ENCODE results near the gene ABLIM2. TPM values are rescaled to one million over a fixed set of nuclear protein-coding genes. Genes with fewer than 3 reads are reported as not detected.

ABLIM2 gene
- under 0.01 TPM for total RNA-seq

- DNase-seq (ENCODE audit: low read depth in 2 of 3, low spot score in 2 of 3) = peak; percentile 98
Measured at GRCh38 chr4:8158710-8159536, at the start of gene ABLIM2. ABLIM2 (minus strand) TSS chr4:8158813; CDS start chr4:8158689, 124 bp downstream.

- no peak for DNase-seq (ENCODE audit: low read depth in 2 of 3, low spot score in 2 of 3)
Measured at GRCh38 chr4:8207314-8207713, 48.7 kb upstream of the ABLIM2 start.

DNA sequence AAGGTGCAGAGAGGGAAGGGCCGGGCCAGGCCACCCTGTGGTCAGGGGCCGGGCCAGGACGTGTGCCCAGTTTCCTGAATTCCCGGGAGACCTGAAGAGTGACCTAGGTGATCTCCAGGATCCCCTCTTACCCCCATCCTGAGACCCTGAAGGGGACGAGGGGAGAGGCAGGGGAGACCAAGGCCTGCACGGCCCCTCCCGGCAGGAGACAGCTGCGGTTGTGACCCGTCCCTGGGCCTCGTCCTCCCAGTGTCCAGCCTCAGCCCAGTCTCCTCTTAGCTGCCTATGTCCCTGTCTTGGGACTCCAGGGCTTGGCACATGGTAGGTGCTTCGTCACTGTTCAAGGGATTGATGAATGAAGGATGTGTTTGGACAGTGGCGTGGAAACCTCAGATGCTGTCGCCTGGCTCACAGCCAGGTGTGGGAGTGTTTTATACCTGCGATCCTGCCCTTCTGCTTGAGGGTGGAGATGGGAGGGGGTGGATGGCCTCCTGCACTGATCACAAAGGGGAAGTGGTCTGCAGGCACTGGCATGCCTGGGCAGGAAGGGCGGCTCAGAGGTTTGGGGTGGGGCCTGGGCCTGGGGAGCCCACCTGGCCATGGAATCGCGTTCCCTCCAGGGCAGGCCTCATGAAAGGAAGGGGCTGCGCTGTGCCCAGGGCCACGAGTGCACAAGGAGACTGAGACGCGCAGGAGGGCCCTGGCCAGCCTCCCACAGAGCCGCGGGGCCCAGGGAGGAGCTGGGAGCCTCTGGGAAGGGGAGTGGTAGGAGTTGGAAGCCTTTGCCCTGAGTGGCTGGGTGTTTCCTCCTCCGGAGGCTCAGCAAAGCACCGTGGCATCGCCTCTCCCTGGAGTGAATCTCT lies 47.4 kb upstream of the ABLIM2 start:
- peak in 2 of 3 donors; percentile 78 to 87 for DNase-seq (ENCODE audit: low read depth in 2 of 3, low spot score in 2 of 3)

GRCh38 chr4:8205241-8205707 lies 46.7 kb upstream of the ABLIM2 start:
- DNase-seq (ENCODE audit: low read depth in 2 of 3, low spot score in 2 of 3) = peak in 2 of 3 donors; percentile 65 to 72

DNA sequence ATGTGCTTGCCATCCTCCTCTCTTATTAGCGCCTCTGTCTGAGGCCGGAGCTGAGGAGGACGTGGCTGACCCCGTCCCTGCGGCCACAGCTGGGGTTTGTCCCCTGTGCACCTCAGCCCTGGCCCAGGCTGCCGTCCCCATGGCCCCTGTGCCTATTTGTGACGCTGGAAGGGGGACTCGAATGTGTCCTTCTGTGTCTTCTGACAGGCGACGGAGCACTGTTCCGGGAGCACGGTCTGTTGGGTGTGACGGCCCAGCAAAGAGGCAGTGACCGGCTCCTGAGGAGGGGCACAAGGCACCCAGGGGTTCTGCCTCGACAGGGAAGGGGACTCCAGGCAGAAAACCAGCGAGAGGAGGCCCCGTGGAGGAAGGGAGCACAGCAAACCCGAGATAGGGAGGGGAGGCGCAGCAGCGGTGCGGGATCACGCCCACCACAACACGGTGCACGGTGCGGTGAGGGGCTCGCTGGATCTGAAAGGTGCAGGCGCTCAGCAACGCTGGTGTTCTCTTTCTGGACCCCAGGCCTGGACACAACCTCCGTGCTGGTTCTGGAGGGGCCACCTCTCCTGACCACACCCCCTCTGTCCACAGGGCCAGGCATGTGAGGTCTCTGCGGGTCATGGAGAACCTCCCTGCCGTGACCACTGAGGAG lies 46.1 kb upstream of the ABLIM2 start:
- no peak for DNase-seq (ENCODE audit: low read depth in 2 of 3, low spot score in 2 of 3)

- no peak for DNase-seq (ENCODE audit: low read depth in 2 of 3, low spot score in 2 of 3)
Measured at GRCh38 chr4:8203817-8204216, 45.2 kb upstream of the ABLIM2 start.

DNA sequence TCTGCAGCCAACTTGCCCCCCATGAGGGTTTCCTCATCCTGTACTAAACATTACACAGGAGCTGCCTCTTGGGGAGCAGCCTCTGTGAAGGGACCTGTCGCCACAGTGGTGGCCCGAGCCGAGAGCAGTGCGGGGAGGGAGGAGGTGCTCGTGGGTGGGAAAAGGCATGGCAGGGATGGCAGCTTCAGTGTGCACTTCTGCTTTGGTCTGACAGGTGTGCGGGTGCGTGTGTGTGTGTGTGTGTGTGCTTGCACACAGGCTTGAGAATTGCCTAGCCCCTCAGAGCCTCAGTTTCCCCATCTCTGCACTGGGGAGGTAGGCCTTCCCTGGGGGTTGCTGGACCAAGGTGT lies 44.4 kb upstream of the ABLIM2 start:
- DNase-seq (ENCODE audit: low read depth in 2 of 3, low spot score in 2 of 3) = no peak

DNA sequence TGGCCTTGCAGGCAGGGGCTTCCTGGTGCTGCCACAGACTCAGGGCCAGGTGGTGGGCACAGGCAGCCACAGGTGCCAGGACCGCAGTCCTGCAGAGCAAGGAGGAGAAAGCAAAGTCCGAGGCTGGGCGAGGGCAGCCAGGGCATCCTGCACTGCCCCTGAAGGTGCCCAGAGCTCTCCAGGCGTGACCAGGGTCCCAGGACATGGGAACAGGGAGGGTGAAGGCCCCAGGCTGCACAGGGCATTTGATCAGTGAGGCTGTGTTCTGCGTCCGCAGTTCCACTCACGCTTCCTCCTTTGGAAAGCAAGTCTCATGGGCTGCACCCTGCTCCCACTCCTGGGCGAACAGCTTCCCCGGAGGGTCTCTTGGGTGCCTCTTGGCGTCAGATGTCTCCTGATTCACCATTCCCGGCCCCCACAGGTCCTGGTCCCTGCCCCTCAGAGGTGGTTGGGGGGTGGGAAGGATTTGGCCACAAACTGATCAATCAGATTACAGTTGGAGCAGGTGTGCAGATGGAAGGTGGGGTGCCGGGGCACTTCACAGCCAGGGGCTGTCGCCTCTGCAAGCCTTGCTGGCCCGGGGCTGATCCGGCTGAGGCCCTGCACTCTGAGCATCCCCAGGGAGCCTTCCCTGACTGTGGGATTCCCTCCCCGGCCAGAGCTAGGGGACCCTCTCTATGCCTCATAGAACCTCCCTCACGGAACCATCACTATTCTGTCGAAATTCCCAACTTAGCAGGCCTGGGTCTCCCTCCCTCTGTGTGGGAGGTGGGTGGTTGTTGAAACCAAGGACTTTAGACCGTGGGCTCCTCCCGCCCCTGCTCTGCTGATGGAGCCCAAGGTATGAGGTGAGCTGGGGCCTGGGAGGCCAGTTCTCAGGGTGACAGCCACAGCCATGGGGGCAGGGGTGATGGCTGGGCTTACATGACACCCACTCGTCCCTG lies 43.8 kb upstream of the ABLIM2 start:
- DNase-seq (ENCODE audit: low read depth in 2 of 3, low spot score in 2 of 3) = no peak

DNA sequence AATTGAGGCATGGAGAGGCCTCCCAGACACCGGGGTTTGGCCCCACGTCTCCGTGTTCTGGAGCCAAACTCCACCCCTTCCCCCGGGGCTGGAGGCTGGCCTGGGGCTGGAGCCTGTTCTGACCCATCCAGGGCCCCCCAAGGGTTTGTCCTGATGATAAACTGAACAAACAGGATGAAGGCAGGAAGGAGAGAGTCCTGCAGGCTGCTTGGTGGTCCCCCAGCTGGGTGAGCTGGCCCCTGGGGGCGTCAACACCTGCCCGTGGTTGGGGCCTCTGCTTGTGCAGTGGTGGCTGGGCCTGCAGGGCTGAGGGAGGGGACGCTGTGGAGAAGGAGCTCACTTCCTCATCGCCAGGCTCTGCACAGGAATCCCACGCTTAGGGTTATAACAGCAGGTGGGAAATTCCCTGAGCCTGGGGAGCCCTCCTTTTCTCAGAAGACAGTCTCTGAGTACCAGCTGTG lies 42.7 kb upstream of the ABLIM2 start:
- peak in 2 of 3 donors; percentile 76 to 78 for DNase-seq (ENCODE audit: low read depth in 2 of 3, low spot score in 2 of 3)

DNA sequence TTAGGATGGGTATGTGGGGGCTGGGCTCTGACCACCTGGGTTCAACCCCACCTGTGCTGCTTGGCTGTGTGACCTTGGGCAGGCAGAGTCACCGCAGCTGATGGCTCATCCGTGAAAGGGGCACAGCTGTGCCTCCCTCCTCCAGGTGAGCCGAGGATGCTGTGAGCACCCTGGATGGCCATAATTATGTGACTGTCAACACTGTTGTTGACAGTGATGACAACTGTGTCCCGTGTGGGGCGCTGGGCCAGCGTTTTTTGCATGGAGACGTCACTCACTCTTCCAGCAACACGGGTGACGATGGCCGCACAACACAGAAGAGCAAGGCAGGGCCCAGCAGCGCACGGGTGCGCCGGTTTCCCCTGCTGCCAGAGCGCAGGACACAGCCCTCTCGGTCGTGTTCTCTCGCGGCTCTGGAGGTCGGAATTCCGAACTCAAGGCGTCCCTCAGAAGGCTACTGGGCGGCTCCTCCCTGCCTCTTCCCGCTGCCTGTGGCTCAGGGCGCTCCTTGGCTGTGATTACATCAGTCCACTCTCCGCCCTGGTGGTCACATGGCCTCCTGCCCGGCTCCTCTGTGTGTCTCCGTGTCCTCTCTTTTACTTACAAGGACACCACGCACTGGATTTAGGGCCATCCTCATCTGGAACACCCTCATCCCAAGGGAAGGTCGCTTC lies 41.8 kb upstream of the ABLIM2 start:
- peak in 1 of 3 donors; percentile 28 for DNase-seq (ENCODE audit: low read depth in 2 of 3, low spot score in 2 of 3)

- DNase-seq (ENCODE audit: low read depth in 2 of 3, low spot score in 2 of 3) = peak in 1 of 3 donors; percentile 29
Measured at GRCh38 chr4:8199594-8200301, 41.1 kb upstream of the ABLIM2 start.

GRCh38 chr4:8198906-8199593 lies 40.4 kb upstream of the ABLIM2 start, which contains the start of gene SH3TC1:
SH3TC1 (plus strand) TSS chr4:8199290; CDS start chr4:8205195, 5,905 bp downstream.
- peak in 2 of 3 donors; percentile 87 to 91 for DNase-seq (ENCODE audit: low read depth in 2 of 3, low spot score in 2 of 3)

DNA sequence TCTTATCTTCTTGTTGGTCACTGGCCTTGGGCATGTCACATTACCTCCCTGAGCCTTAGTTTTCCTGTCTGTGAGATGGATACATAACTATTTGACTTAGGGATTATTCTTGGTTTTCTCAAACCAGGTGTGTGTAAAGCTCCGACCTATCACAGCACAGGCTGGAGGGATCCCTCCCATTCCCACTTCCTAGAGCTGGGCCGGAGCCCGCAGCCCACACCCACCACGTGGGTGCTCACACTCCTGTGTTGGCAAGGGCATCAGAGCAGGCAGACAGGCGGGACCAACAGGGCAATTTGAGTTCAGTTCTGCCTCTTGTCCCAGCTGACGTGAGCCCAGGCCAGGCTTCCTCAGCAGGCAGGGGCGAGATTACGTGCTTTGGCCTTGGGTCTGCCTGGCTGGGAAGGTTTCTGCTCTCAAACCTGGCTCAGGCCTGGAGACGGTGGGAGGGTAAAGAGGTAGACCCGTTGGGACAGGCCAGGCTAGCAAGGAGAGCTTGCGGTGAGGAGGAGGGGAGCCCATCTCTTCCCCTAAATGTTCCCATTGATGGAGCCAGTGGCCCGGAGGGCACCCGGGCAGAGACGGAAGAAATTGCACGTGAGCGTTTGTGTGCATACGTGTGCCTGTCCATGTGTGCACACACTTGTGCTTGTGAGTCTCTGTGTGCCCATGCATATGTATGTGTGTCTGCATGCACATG lies 39.7 kb upstream of the ABLIM2 start:
- peak in 1 of 3 donors; percentile 38 for DNase-seq (ENCODE audit: low read depth in 2 of 3, low spot score in 2 of 3)

- DNase-seq (ENCODE audit: low read depth in 2 of 3, low spot score in 2 of 3) = no peak
Measured at GRCh38 chr4:8197521-8197920, 38.9 kb upstream of the ABLIM2 start.

GRCh38 chr4:8195841-8196458 lies 37.3 kb upstream of the ABLIM2 start:
- DNase-seq (ENCODE audit: low read depth in 2 of 3, low spot score in 2 of 3) = no peak

DNA sequence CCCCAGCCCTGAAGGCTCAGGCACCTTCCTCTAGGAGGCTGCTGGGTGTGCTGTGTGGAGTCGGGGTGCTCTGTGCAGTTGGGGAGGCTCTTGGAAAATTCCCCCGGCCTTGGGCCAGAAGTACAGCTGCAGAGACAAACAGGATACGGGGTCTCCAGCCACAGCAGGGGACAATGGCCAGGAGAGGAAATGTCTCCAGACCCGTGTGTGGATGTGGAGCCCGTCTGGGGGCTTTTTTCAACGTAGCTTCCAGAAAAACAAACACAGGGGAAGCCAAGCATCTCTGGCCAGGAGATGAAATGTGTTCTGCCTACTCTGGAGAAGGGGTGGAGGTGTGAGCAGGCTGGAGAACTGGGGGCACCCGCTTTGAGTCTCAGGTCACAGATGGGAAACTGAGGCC lies 36.8 kb upstream of the ABLIM2 start:
- no peak for DNase-seq (ENCODE audit: low read depth in 2 of 3, low spot score in 2 of 3)
